Smooth muscle cell (in vitro differentiated cells): ENCODE data around the gene MRTFB. TPM values are rescaled to one million over a fixed set of nuclear protein-coding genes. Genes with fewer than 3 reads are reported as not detected.
"Not testable (repeated sequence)": the region's sequence is repeated elsewhere in the genome, so short reads cannot be mapped to it uniquely, and the experiment has no call there.

Experiments used
- DNase-seq: peaks from one replicate; lab custom pipeline; 2025; ENCODE audit not compliant: unreplicated experiment; lab: John Stamatoyannopoulos, UW
- H2AFZ ChIP-seq: fragments of 200-600 bp; sonication (generic); 2 replicates; pipeline ENCODE4 v1.6.0; 2016; ENCODE audit warnings: antibody characterized with exemption, low read depth, mild to moderate bottlenecking
- H3F3A ChIP-seq: fragments of 200-600 bp; sonication (generic); 2 replicates; pipeline ENCODE4 v1.6.0; 2017; ENCODE audit warnings: antibody characterized with exemption, low read depth
- H3K27ac ChIP-seq: fragments of 200-600 bp; sonication (generic); 2 replicates; pipeline ENCODE4 v1.5.1; 2016; ENCODE audit warnings: low read depth, mild to moderate bottlenecking
- H3K27me3 ChIP-seq: fragments of 200-600 bp; sonication (generic); 2 replicates; pipeline ENCODE4 v1.6.1; 2016; ENCODE audit warnings: low read depth, mild to moderate bottlenecking
- H3K36me3 ChIP-seq: fragments of 200-600 bp; sonication (generic); 2 replicates; pipeline ENCODE4 v1.5.1; 2016; ENCODE audit warnings: low read depth
- H3K4me1 ChIP-seq: fragments of 200-600 bp; sonication (generic); 2 replicates; pipeline ENCODE4 v1.5.1; 2016; ENCODE audit warnings: low read depth
- H3K4me2 ChIP-seq: fragments of 200-600 bp; sonication (generic); 2 replicates; pipeline ENCODE4 v1.6.0; 2016; ENCODE audit warnings: mild to moderate bottlenecking
- H3K4me3 ChIP-seq: fragments of 200-600 bp; sonication (generic); 2 replicates; pipeline ENCODE4 v1.5.1; 2016; ENCODE audit warnings: mild to moderate bottlenecking
- H3K79me2 ChIP-seq: fragments of 200-600 bp; sonication (generic); 2 replicates; pipeline ENCODE4 v1.6.0; 2016; ENCODE audit warnings: low read depth, mild to moderate bottlenecking
- H3K9ac ChIP-seq: fragments of 200-600 bp; sonication (generic); 2 replicates; pipeline ENCODE4 v1.6.0; 2016; ENCODE audit warnings: low read depth
- H3K9me3 ChIP-seq: fragments of 200-600 bp; sonication (generic); replicated peaks from 2 replicates; pipeline ENCODE4 v1.5.1; 2016; ENCODE audit warnings: low read depth
- H4K20me1 ChIP-seq: fragments of 200-600 bp; sonication (generic); 2 replicates; pipeline ENCODE4 v1.6.0; 2016; ENCODE audit warnings: low read depth
- CTCF ChIP-seq: fragments of 200-600 bp; sonication (generic); IDR thresholded peaks from 2 replicates; pipeline ENCODE4 v1.5.1; 2017; ENCODE audit warnings: borderline replicate concordance, mild to moderate bottlenecking, antibody characterized with exemption; ENCODE audit not compliant: insufficient read depth, poor library complexity, severe bottlenecking
- whole genome bisulfite sequencing: methylation state at CpG from one replicate; pipeline ENCODE4 v1.1.7; 2016; ENCODE audit warnings: low lambda C conversion rate; 5-methylcytosine and 5-hydroxymethylcytosine counted together
- polyA plus RNA-seq: library from polyadenylated mRNA; unstranded; fragments of >200 nt; fragmentation: Nextera tagmentation; extraction: Ambion mirVana; gene quantifications from 2 replicates; pipeline ENCODE4 v1.2.1, GENCODE V29; 2016
- total RNA-seq: library from RNA; depleted of rRNA; stranded (reverse); fragments of >200 nt; gene quantifications from 2 replicates; pipeline ENCODE4 v1.2.3, GENCODE V29; 2014

The MRTFB gene
- total and polyA plus RNA-seq, 2 experiments from 2014 or later: 6.8 to 22.6 TPM

- Histone ChIP-seq H3K9ac (no peak overlapping the region), H3K4me2 (no peak overlapping the region), H3K4me3 (no peak overlapping the region), H3K36me3 (no peaks in the 10 kb centered on the region), H3F3A (peaks cover 5% of the 10 kb centered on the region), H3K9me3 (no peaks in the 10 kb centered on the region), H3K4me1 (peaks cover 17% of the 10 kb centered on the region), H3K27ac (peak overlapping the region; percentile 5), H2AFZ (no peak overlapping the region), H3K79me2 (peaks cover 12% of the 10 kb centered on the region), H4K20me1 (peaks cover 22% of the 10 kb centered on the region), H3K27me3 (no peaks in the 10 kb centered on the region)
- no peak for DNase-seq
- 81% methylated on average over 4 of the region's 4 CpGs for WGBS
- TF ChIP-seq CTCF: no peak
These were observed 109.4 kb downstream of the MRTFB start for GRCh38 chr16:14180481-14180944.

- Histone ChIP-seq H3K4me1 (peaks cover 24% of the 10 kb centered on the region), H3K79me2 (peaks cover 12% of the 10 kb centered on the region), H3K9me3 (no peaks in the 10 kb centered on the region), H2AFZ (no peak overlapping the region), H3K4me2 (peak overlapping the region; percentile 2), H4K20me1 (peaks cover 30% of the 10 kb centered on the region), H3K27ac (peak overlapping the region; percentile 5), H3K9ac (no peak overlapping the region), H3K36me3 (no peaks in the 10 kb centered on the region), H3K4me3 (no peak overlapping the region), H3F3A (peaks cover 12% of the 10 kb centered on the region), H3K27me3 (no peaks in the 10 kb centered on the region)
- TF ChIP-seq CTCF: no peak
- no peak for DNase-seq
- WGBS: 79% methylated on average over 2 of the region's 2 CpGs
These were observed 110.4 kb downstream of the MRTFB start for GRCh38 chr16:14181371-14182050.

- Histone ChIP-seq H3K79me2 (peaks cover 22% of the 10 kb centered on the region), H3K9ac (no peak overlapping the region), H3K27ac (no peak overlapping the region), H3K4me1 (peaks cover 32% of the 10 kb centered on the region), H3K4me3 (no peak overlapping the region), H3K36me3 (no peaks in the 10 kb centered on the region), H4K20me1 (peaks cover 45% of the 10 kb centered on the region), H3F3A (peaks cover 12% of the 10 kb centered on the region), H3K27me3 (no peaks in the 10 kb centered on the region), H3K9me3 (no peaks in the 10 kb centered on the region), H3K4me2 (no peak overlapping the region), H2AFZ (no peak overlapping the region)
- WGBS: 96% methylated on average over 1 of the region's 1 CpG
- DNase-seq: no peak
- no peak for TF ChIP-seq CTCF
These were observed 111.9 kb downstream of the MRTFB start for GRCh38 chr16:14182999-14183398.

- DNase-seq, H3K4me3 ChIP-seq, H3K36me3 ChIP-seq, H3K9me3 ChIP-seq, H2AFZ ChIP-seq, H3K27me3 ChIP-seq, H3K4me2 ChIP-seq, H3K27ac ChIP-seq, H3K9ac ChIP-seq: not testable (repeated sequence)
- Histone ChIP-seq H3K4me1 (peaks cover 32% of the 10 kb centered on the region), H3K79me2 (peaks cover 31% of the 10 kb centered on the region), H3F3A (peaks cover 12% of the 10 kb centered on the region), H4K20me1 (peaks cover 50% of the 10 kb centered on the region)
- 98% methylated on average over 6 of the region's 6 CpGs for WGBS
These were observed 112.8 kb downstream of the MRTFB start for GRCh38 chr16:14183962-14184361.
